HCT116 (cell line): ENCODE measurements around the gene SETD6. TPM values are rescaled to one million over a fixed set of nuclear protein-coding genes. Genes with fewer than 3 reads are reported as not detected.

Experiments
- ATAC-seq: fragments of 200-7000 bp; cut with Tn5 transposase; 2 replicates; pipeline ENCODE4 v1.9.1; 2020; ENCODE audit warnings: mild to moderate bottlenecking, moderate library complexity
- BruUV-seq: library from RNA; stranded (reverse); fragments of 400-500 nt; replicated peaks from 2 replicates; lab custom pipeline; 2021; lab: Mats Ljungman, UMichigan
- CTCF ChIA-PET: fragments of 300-600 bp; sonication (Branson Sonifier 250); formaldehyde crosslinking; loops from one replicate; lab custom pipeline; 2021; ENCODE audit warnings: antibody characterized with exemption; lab: Charles Lee
- POLR2A ChIA-PET: fragments of 300-600, 350-600 bp; sonication (Branson Sonifier 250); formaldehyde crosslinking; loops from one replicate; lab custom pipeline; 2021; ENCODE audit warnings: antibody characterized with exemption; lab: Charles Lee
- RAD21 ChIA-PET, 2 experiments: fragments of 300-600 bp; sonication (Branson Sonifier 250); formaldehyde crosslinking; loops; one replicate each; lab custom pipeline; 2023; ENCODE audit warnings: low total read pairs in 2 of 2; ENCODE audit not compliant: uncharacterized antibody in 2 of 2, unreplicated experiment in 2 of 2, low non-redundant PET in 1 of 2; lab: Charles Lee
- DNase-seq: peaks from one replicate; pipeline ENCODE4 v3.0.0-alpha.2; 2010; ENCODE audit warnings: low read depth, low spot score
- H2AFZ ChIP-seq: fragments of 200-600 bp; shearing (Covaris generic), sonication (generic); 2 replicates; pipeline ENCODE4 v1.6.1; 2017; ENCODE audit warnings: low read depth, mixed run types, mixed read lengths, antibody characterized with exemption, low read length; ENCODE audit not compliant: poor library complexity, severe bottlenecking
- H3K27ac ChIP-seq: 2 replicates; pipeline ENCODE4 v1.5.1; 2012; ENCODE audit warnings: low read depth, low read length
- H3K27me3 ChIP-seq: fragments of 200-600 bp; sonication (generic); 2 replicates; pipeline ENCODE4 v1.6.1; 2016; ENCODE audit warnings: mixed run types, low read length, mixed read lengths; ENCODE audit not compliant: insufficient read depth
- H3K36me3 ChIP-seq, 2 experiments: fragments of 200-500 bp in 1 of 2; fragments of 200-600 bp in 1 of 2; sonication (Bioruptor generic) in 1 of 2; sonication (generic) in 1 of 2; 2 replicates each; pipeline versions ENCODE4 v1.5.1 to v1.6.1; 2014 to 2016; ENCODE audit warnings: low read length in 2 of 2, inconsistent platforms in 1 of 2, mixed read lengths in 1 of 2, mixed run types in 1 of 2; ENCODE audit not compliant: insufficient read depth in 2 of 2, control insufficient read depth in 1 of 2
- H3K4me1 ChIP-seq, 2 experiments: fragments of 200-600 bp in 1 of 2; sonication (generic) in 1 of 2; 2 replicates each; pipeline versions ENCODE4 v1.5.1 to v1.6.1; 2012 to 2017; ENCODE audit warnings: low read length in 2 of 2, inconsistent platforms in 1 of 2, mild to moderate bottlenecking in 1 of 2, mixed read lengths in 1 of 2, mixed run types in 1 of 2, moderate library complexity in 1 of 2; ENCODE audit not compliant: insufficient read depth in 2 of 2, control insufficient read depth in 1 of 2
- H3K4me2 ChIP-seq: fragments of 200-600 bp; sonication (generic); 2 replicates; pipeline ENCODE4 v1.6.1; 2017; ENCODE audit warnings: mixed run types, low read length, mixed read lengths
- H3K4me3 ChIP-seq, 2 experiments: fragments of 200-600 bp in 1 of 2; sonication (generic) in 1 of 2; replicated peaks in 1 of 2; 2 replicates each; pipeline ENCODE4 v1.5.1; 2011 to 2016; ENCODE audit warnings: low read length in 2 of 2, control low read depth in 1 of 2, low read depth in 1 of 2, mild to moderate bottlenecking in 1 of 2, mixed read lengths in 1 of 2, mixed run types in 1 of 2
- H3K79me2 ChIP-seq: fragments of 200-600 bp; sonication (generic); 2 replicates; pipeline ENCODE4 v1.6.1; 2017; ENCODE audit warnings: mild to moderate bottlenecking, mixed run types, low read length, moderate library complexity, mixed read lengths; ENCODE audit not compliant: insufficient read depth
- H3K9ac ChIP-seq: fragments of 200-600 bp; sonication (generic); 2 replicates; pipeline ENCODE4 v1.6.1; 2016; ENCODE audit warnings: low read length, mixed read lengths
- H3K9me2 ChIP-seq: fragments of 200-600 bp; sonication (generic), shearing (Covaris generic); 2 replicates; pipeline ENCODE4 v1.6.1; 2017; ENCODE audit warnings: mixed run types, mild to moderate bottlenecking, moderate library complexity; ENCODE audit not compliant: insufficient read depth
- H3K9me3 ChIP-seq, 2 experiments: fragments of 200-500 bp in 1 of 2; fragments of 200-600 bp in 1 of 2; sonication (Bioruptor generic) in 1 of 2; sonication (generic) in 1 of 2; 2 replicates each; pipeline ENCODE4 v1.6.1; 2014 to 2017; ENCODE audit warnings: low read length in 2 of 2, mixed read lengths in 2 of 2, inconsistent platforms in 1 of 2, low read depth in 1 of 2, mild to moderate bottlenecking in 1 of 2, mixed run types in 1 of 2, moderate library complexity in 1 of 2; ENCODE audit not compliant: control insufficient read depth in 1 of 2, insufficient read depth in 1 of 2
- H4K20me1 ChIP-seq: fragments of 200-600 bp; sonication (generic), shearing (Covaris generic); 2 replicates; pipeline ENCODE4 v1.6.1; 2017; ENCODE audit warnings: mixed run types, mild to moderate bottlenecking, moderate library complexity; ENCODE audit not compliant: insufficient read depth
- CBX3 ChIP-seq: IDR thresholded peaks from 2 replicates; pipeline ENCODE4 v1.6.1; 2012; ENCODE audit warnings: low read depth
- ELF1 ChIP-seq: IDR thresholded peaks from 2 replicates; pipeline ENCODE4 v1.6.1; 2012; ENCODE audit warnings: low read depth, borderline replicate concordance
- EZH2 ChIP-seq: fragments of 200-600 bp; sonication (generic); IDR thresholded peaks from 2 replicates; pipeline ENCODE4 v1.6.1; 2017; ENCODE audit warnings: antibody characterized with exemption, mixed run types
- FOSL1 ChIP-seq: IDR thresholded peaks from 2 replicates; pipeline ENCODE4 v1.6.1; 2012; ENCODE audit warnings: low read depth
- JUND ChIP-seq: IDR thresholded peaks from 2 replicates; pipeline ENCODE4 v1.6.1; 2012
- POLR2A ChIP-seq: IDR thresholded peaks from 2 replicates; pipeline ENCODE4 v1.7.0; 2011; ENCODE audit warnings: borderline replicate concordance; ENCODE audit not compliant: insufficient read depth, insufficient read length; ENCODE audit errors: extremely low read depth
- RAD21 ChIP-seq: IDR thresholded peaks from 2 replicates; pipeline ENCODE4 v1.6.1; 2012; ENCODE audit warnings: low read depth, mild to moderate bottlenecking
- SP1 ChIP-seq: IDR thresholded peaks from 2 replicates; pipeline ENCODE4 v1.6.1; 2012; ENCODE audit warnings: low read depth
- SRF ChIP-seq: IDR thresholded peaks from 2 replicates; pipeline ENCODE4 v1.6.1; 2012; ENCODE audit warnings: low read depth
- YY1 ChIP-seq: IDR thresholded peaks from 2 replicates; pipeline ENCODE4 v1.6.1; 2011; ENCODE audit warnings: low read length, low read depth, moderate library complexity, mild to moderate bottlenecking; ENCODE audit not compliant: insufficient replicate concordance; ENCODE audit errors: extremely low read depth
- ZFX ChIP-seq: fragments of 450-650 bp; IDR thresholded peaks from 2 replicates; pipeline ENCODE4 v1.6.1; 2017
- intact Hi-C: fragments of 100-400 bp; cut with micrococcal nuclease; formaldehyde crosslinking; loops from 2 replicates; pipeline ENCODE4 v1.10.0; 2022
- total RNA-seq: library from RNA; stranded (reverse); gene quantifications from one replicate; pipeline ENCODE4 v1.2.1, GENCODE V29; 2021; ENCODE audit not compliant: unreplicated experiment
- TF ChIP-seq, protein P1 (sequence below), 3 experiments: fragments of 200-600 bp in 1 of 3; sonication (generic) in 1 of 3; IDR thresholded peaks in 2 of 3; conservative IDR thresholded peaks in 1 of 3; 2 replicates each; pipeline ENCODE4 v1.5.1; 2012 to 2017; ENCODE audit warnings: low read depth in 2 of 3, low read length in 2 of 3, antibody characterized with exemption in 1 of 3, borderline replicate concordance in 1 of 3, control low read depth in 1 of 3, mild to moderate bottlenecking in 1 of 3, mixed read lengths in 1 of 3, mixed run types in 1 of 3, moderate library complexity in 1 of 3; ENCODE audit not compliant: insufficient read depth in 1 of 3
- TF ChIP-seq, protein P2 (sequence below): IDR thresholded peaks from 2 replicates; pipeline ENCODE4 v1.6.1; 2012; ENCODE audit warnings: low read depth
- TF ChIP-seq, protein P3 (sequence below): IDR thresholded peaks from 2 replicates; pipeline ENCODE4 v1.6.1; 2011; ENCODE audit warnings: mild to moderate bottlenecking, low read length, moderate library complexity; ENCODE audit not compliant: insufficient replicate concordance; ENCODE audit errors: extremely low read depth

SETD6 gene
- total RNA-seq, 1 experiment from 2014 or later, result 26.6 TPM

DNA sequence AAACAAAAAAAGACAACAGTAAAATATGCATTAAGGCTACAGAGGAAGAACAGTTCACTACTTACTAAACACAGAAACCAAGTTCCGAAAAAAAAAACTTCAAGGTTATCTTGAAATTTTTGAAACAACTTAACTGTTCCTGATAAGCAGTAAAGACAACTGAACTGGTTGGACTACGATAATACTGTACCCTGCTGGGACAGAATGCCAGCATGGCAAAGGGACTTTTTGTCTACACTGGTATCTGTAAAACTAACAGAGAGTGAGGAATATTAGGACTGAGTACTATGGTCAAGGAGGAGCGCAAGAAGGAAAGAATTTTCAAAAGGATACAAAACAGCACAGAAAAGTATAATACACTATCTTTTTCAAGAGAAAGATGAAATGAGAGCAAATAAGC, 19.8 kb downstream of the SETD6 start:
- Histone ChIP-seq H3K27ac (no peak overlapping the region), H3K36me3 (peaks cover 85% of the 10 kb centered on the region in 2 experiments), H4K20me1 (no peaks in the 10 kb centered on the region), H3K4me3 (no peak overlapping the region), H3K27me3 (no peaks in the 10 kb centered on the region), H3K9ac (no peak overlapping the region), H3K9me3 (no peaks in the 10 kb centered on the region), H3K4me2 (no peak overlapping the region), H3K4me1 (no peaks in the 10 kb centered on the region), H3K9me2 (no peaks in the 10 kb centered on the region)
- DNase-seq, result no peak
- BruUV-seq, result no TSS peak
- RAD21 ChIA-PET, result no interaction called here
- intact Hi-C loops, result no loop called here
- no peak for ATAC-seq
- CTCF ChIA-PET, result no interaction called here
- TF ChIP-seq EZH2, result no peak
- no peak for TF ChIP-seq YY1
- TF ChIP-seq, protein P1, sequence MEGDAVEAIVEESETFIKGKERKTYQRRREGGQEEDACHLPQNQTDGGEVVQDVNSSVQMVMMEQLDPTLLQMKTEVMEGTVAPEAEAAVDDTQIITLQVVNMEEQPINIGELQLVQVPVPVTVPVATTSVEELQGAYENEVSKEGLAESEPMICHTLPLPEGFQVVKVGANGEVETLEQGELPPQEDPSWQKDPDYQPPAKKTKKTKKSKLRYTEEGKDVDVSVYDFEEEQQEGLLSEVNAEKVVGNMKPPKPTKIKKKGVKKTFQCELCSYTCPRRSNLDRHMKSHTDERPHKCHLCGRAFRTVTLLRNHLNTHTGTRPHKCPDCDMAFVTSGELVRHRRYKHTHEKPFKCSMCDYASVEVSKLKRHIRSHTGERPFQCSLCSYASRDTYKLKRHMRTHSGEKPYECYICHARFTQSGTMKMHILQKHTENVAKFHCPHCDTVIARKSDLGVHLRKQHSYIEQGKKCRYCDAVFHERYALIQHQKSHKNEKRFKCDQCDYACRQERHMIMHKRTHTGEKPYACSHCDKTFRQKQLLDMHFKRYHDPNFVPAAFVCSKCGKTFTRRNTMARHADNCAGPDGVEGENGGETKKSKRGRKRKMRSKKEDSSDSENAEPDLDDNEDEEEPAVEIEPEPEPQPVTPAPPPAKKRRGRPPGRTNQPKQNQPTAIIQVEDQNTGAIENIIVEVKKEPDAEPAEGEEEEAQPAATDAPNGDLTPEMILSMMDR (IDR thresholded peaks at IDR 0.05 in 2 of 3, conservative IDR thresholded peaks at IDR 0.05 in 1 of 3; ENCODE audit: borderline replicate concordance in 1 of 3, insufficient read depth in 1 of 3, low read depth in 2 of 3, low read length in 2 of 3), result no peak
- TF ChIP-seq, all 23 proteins: peak for 0
- POLR2A ChIA-PET, result no interaction called here
- peaks cover 36% of the 10 kb centered on the region for H3K79me2 ChIP-seq
- no peak overlapping the region for H2AFZ ChIP-seq

DNA sequence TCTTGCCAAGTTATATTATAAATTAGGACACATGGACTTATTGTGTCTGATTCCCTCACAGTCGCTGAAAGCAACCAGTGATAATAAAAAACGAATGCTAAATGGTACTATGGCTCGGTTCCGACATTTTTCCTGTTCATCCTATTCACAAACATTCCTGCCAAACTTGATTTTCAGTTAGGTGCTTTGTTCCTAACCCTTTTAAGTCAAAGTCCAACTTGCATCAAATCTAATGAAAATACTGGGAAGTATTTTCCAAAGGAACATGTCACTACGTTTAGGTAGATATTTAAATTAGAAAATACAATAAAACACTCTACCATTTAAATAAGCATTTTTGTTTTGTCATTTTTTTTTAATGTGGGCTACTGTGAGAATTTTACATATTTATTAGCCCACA, 21.0 kb downstream of the SETD6 start:
- peaks cover 78 to 85% of the 10 kb centered on the region in 2 experiments for H3K36me3 ChIP-seq
- peaks cover 26% of the 10 kb centered on the region for H3K79me2 ChIP-seq
- H3K27ac ChIP-seq, result no peak overlapping the region
- no peaks in the 10 kb centered on the region for H3K9me3 ChIP-seq
- no peak for ATAC-seq
- H3K4me3 ChIP-seq, result no peak overlapping the region
- no peak overlapping the region for H2AFZ ChIP-seq
- ChIA-PET POLR2A (no interaction called here), CTCF (no interaction called here), RAD21 (no interaction called here)
- H3K9ac ChIP-seq, result no peak overlapping the region
- H3K4me1 ChIP-seq, result no peaks in the 10 kb centered on the region
- no peaks in the 10 kb centered on the region for H4K20me1 ChIP-seq
- H3K4me2 ChIP-seq, result no peak overlapping the region
- no peaks in the 10 kb centered on the region for H3K9me2 ChIP-seq
- no peaks in the 10 kb centered on the region for H3K27me3 ChIP-seq
- no peak for DNase-seq
- intact Hi-C loops, result no loop called here
- BruUV-seq, result TSS peak; percentile 4
- TF ChIP-seq JUND (no peak), SRF (no peak), CBX3 (no peak), RAD21 (no peak), POLR2A (no peak), ZFX (no peak), SP1 (no peak), YY1 (no peak), FOSL1 (no peak), ELF1 (no peak)
- TF ChIP-seq, protein P2, sequence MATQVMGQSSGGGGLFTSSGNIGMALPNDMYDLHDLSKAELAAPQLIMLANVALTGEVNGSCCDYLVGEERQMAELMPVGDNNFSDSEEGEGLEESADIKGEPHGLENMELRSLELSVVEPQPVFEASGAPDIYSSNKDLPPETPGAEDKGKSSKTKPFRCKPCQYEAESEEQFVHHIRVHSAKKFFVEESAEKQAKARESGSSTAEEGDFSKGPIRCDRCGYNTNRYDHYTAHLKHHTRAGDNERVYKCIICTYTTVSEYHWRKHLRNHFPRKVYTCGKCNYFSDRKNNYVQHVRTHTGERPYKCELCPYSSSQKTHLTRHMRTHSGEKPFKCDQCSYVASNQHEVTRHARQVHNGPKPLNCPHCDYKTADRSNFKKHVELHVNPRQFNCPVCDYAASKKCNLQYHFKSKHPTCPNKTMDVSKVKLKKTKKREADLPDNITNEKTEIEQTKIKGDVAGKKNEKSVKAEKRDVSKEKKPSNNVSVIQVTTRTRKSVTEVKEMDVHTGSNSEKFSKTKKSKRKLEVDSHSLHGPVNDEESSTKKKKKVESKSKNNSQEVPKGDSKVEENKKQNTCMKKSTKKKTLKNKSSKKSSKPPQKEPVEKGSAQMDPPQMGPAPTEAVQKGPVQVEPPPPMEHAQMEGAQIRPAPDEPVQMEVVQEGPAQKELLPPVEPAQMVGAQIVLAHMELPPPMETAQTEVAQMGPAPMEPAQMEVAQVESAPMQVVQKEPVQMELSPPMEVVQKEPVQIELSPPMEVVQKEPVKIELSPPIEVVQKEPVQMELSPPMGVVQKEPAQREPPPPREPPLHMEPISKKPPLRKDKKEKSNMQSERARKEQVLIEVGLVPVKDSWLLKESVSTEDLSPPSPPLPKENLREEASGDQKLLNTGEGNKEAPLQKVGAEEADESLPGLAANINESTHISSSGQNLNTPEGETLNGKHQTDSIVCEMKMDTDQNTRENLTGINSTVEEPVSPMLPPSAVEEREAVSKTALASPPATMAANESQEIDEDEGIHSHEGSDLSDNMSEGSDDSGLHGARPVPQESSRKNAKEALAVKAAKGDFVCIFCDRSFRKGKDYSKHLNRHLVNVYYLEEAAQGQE, result no peak
- TF ChIP-seq, protein P3, sequence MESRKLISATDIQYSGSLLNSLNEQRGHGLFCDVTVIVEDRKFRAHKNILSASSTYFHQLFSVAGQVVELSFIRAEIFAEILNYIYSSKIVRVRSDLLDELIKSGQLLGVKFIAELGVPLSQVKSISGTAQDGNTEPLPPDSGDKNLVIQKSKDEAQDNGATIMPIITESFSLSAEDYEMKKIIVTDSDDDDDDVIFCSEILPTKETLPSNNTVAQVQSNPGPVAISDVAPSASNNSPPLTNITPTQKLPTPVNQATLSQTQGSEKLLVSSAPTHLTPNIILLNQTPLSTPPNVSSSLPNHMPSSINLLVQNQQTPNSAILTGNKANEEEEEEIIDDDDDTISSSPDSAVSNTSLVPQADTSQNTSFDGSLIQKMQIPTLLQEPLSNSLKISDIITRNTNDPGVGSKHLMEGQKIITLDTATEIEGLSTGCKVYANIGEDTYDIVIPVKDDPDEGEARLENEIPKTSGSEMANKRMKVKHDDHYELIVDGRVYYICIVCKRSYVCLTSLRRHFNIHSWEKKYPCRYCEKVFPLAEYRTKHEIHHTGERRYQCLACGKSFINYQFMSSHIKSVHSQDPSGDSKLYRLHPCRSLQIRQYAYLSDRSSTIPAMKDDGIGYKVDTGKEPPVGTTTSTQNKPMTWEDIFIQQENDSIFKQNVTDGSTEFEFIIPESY, result no peak
